ENCODE measurements around the gene RASGRF1.

Gene RASGRF1

GRCh38 chr15:79065706-79066376 lies 24.7 kb downstream of the RASGRF1 start:
- DNase-seq, result no peak

GRCh38 chr15:79065361-79065705 lies 25.2 kb downstream of the RASGRF1 start:
- no peak for DNase-seq

GRCh38 chr15:79064496-79064895 lies 26.1 kb downstream of the RASGRF1 start:
- no peak for DNase-seq

DNA sequence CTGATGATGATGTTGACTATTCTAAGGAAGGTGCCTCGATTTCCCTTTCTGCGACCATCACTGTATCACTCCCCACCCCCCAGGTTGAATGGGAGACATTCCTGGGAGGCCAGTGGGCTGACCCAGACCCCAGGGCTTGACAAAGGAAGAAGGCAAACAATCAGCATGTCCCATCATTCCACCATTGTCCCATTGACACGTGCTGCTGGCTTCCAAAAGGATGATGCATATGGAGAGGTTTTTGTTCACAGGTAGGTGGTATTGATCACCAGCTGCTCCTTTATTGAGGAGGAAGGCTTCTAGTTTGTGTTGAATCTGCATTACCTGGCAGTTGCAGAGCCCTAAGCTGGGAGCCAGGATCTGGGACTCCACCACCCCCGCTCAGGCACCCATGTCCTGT lies 30.4 kb downstream of the RASGRF1 start:
- DNase-seq, result no peak

DNA sequence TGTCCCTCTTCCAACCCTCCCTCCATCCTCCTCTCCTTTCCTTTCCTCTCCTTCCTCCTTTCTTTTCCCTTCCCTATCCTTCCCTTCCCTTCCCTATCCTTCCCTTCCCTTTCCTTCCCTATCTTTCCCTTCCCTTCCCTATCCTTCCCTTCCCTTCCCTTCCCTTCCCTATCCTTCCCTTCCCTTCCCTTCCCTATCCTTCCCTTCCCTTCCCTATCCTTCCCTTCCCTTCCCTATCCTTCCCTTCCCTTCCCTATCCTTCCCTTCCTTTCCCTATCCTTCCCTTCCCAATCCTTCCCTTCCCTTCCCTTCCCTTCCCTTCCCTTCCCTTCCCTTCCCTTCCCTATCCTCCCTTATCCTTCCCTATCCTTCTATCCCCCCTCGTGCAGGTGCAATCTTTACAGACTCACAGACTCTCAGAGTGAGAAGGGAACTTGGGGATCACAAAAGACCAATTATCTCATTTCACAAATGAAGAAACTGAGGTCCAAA lies 31.5 kb downstream of the RASGRF1 start:
- no peak for DNase-seq

GRCh38 chr15:79058260-79058850 lies 32.2 kb downstream of the RASGRF1 start:
- DNase-seq, result no peak

- DNase-seq, result no peak
Observed at GRCh38 chr15:79057050-79057449, 33.5 kb downstream of the RASGRF1 start.

DNA sequence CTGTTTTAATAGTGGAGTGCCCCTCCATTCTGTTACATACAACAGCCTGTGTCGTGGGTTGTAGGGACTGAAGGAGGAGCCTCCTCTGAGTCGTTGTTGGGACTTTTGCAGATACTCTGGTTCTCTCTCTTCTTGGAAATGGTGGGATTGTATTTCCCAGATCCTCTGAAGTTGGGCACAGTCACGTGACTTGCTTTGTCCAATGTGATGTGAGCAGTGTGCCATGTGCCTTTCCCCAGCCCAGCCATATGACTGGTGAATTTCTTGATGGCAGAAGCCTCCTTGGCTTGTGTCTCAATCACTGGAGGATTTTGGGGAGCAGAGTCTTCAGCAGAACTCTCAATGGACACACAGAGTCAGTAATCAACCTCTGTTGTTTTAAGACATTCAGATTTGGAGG lies 36.2 kb downstream of the RASGRF1 start:
- DNase-seq, result no peak

GRCh38 chr15:79053894-79054293 lies 36.7 kb downstream of the RASGRF1 start:
- DNase-seq, result no peak

DNA sequence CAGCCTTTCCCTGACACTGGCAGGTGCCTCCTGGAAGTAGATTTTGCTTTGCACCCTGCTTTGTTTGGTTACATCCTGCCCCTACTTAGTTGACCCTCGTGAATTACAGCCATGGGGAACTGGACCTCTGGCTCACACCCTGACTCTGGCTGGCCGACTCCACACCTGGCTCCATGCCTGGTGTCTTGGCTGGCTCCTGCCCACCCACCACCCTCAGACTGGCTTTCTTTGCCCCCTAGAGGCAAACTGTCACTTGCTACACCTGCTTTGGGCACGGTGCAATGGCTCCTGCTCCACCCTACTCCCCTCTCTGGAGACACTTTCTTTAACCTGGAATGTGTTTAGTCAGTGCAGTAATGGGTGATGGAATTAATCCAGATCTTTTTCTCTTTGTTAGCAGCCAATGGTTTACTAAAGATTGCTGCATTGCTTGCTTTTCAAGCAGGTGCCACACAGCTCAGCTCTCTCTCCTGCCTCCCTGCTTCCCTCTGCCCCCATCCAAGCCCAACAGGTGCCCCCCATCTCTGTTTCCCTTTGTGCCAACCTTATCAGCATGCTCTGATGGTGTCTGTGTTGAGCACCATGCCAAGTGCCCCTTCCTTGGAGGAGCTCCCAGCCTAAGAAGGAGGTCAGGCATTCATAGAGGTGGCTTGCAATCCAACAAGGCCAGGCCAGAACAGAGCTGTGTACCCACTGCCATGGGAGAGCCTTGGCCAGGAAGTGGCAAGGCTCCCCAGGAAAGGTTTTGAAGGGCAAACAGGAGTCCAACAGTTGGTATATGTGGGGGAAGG lies 38.4 kb downstream of the RASGRF1 start:
- DNase-seq, result no peak

- no peak for DNase-seq
Observed at GRCh38 chr15:79051029-79051428, 39.6 kb downstream of the RASGRF1 start.

DNA sequence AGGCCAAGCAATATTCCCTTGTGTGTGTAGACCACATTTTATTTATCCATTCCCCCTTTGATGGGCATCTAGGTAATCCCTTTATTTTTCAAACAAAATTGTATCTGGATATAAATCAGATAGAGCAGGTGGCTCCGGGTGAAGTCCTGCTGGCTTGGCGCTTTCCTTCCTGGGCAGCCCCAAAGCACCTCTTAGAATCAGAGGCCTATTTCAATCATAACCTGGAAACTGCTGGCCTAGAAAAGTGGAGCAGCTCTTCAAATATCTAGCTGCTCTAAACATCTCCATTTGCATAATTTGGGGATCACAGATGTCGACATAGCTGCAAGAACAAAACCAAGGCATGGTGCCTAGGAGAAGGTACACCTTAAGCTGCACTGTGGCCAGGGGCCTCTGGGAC lies 40.2 kb downstream of the RASGRF1 start:
- DNase-seq, result no peak

DNA sequence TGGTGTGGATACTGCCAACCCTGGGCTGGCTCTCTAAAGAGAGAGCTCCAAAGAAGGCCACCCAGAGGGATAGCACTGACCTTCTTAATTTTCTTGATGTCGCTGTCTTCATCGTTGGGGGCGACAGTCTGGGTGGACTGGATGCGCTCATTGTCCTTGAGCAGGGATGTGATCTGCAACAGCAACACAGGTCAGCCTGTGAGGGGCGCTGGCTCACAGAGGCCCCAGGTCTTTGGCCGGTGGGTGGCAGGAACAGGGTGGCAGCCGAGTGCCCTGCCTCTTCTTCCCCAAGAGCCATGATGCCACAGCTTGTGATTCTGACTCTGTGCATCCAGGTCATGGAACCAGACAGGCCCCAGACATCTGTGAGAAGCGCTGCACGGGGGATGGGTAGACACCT lies 41.2 kb downstream of the RASGRF1 start:
- no peak for DNase-seq

DNA sequence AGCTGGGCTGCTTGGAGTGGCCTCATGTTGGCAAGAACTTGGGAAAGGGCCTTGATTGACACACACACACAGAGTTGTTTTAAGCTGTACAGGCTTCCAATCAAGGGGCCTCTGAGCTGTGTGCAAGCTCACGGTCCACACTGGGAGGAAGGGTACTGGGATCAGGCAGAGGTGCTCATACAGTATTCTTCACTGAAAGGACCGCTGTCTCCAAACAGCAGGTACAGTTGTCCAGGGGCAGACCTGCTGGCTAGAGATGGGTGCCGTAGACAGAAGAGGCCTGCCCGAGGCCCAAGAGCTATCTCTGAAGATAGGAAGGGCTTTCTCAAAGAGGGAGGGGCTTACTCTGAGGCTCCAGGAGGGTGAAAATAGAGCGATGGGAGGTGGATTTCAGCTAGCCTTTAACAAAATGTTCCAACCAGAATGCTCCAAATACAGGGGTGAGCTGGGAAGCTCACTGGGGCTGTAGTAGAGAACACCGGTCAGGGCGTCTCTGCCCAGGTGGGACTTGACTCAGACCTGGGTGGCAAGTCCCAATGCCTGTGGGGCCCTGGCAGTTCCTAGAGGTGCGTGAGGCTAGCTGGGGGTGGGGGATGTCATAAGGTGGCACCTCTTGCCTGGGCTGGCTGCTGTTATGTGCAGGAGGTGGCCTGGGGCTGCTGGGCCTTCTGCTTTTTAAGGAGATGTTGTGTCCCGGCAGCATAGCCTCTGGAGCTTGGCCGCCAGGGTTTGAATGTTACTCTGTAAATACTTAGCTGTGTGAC lies 42.7 kb downstream of the RASGRF1 start:
- DNase-seq, result no peak

- DNase-seq, result no peak
Observed at GRCh38 chr15:79046691-79047404, 43.7 kb downstream of the RASGRF1 start.

DNA sequence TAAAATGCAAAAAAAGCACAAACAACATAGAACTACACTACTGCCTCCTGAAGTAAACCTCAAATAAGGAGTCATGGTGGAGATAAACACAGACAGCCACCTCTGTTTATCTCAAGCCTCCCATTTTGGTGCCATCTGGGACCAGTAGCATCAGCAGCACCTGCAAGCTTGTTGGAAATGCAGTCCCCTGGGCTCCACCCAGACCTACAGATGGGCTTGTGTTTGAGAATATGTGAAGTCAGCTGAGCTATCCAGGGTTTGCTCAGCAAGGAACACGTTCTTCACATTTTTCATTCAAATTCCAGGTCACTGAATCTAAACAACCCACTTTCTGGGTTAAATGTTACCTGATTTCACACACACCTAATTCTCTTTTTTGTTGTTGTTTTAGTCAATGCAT lies 45.5 kb downstream of the RASGRF1 start:
- DNase-seq, result no peak

DNA sequence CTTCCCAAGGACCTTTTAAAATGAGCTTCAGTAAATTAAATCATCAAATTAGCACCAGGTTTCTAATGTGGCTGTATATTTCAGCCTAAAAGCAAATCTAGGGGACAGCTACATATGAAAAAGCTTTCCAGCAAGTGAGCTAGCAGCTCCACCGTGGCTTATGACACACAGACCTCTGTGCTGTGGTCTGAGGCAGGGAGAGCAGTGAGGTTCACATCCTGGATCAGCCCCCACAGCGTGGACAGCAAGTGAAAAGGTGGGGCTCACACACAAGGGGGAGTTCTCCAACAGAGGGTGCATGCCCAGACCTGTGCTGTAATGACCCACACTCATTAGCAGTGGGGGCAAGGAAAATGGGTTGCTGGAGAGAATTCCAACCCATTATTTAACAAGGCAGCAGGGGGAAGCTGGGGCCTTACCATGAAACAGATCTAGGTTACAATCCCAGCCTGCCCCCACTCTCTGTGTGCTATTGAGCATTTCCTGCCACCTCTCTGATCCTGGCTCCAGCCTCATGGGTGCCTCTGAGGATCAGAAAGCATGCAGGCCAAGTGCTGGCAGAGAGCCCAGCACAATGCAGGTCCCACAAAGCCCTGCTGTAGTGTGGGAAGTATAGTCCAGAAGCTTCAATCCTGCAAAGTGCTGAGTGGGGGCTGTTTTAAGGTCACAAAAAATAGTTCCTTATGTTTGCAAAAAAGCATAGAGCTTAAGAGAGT lies 48.2 kb downstream of the RASGRF1 start:
- no peak for DNase-seq

DNA sequence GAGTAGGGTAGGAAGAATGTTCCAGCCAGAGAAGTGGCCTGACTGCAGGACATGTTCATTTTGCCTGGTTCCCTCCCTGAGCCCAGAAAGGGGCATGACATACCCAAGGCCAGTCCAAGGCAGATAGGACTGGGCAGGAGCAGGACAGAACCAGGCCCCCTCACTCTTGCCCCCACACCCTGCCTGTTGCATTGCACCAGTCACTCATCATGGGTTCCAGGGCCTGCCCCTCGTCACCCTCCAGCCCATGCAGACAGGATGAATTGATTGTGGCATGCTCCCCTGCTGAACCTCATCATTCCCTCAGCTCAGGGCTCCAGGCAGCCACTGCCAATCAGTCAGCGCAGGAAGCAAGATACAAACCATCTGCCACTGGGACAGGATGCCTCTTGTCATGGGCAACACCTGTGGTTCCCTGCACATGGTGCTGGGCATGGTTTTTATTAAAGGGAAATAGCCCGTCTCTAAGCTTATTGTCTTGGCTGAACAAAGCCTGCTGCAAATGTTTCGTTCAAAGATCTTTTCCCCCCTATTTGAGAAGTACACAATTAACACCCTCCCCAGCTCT lies 48.9 kb downstream of the RASGRF1 start:
- DNase-seq, result no peak

DNA sequence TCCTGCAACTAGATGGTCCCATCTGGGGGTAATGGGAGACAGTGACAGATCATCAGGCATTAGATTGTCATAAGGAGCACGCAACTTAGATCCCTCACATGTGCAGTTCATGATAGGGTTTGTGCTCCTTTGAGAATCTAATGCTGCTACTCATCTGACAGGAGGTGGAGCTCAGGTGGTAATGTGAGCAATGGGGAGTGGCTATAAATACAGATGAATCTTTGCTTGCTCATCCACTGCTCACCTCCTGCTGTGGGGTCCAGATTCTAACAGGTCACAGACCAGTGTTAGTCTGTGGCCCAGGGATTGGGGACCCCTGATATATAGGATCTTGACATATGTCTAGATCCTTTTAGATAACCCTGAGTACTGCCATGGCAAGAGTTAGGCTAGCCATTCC lies 52.7 kb downstream of the RASGRF1 start:
- DNase-seq, result no peak

DNA sequence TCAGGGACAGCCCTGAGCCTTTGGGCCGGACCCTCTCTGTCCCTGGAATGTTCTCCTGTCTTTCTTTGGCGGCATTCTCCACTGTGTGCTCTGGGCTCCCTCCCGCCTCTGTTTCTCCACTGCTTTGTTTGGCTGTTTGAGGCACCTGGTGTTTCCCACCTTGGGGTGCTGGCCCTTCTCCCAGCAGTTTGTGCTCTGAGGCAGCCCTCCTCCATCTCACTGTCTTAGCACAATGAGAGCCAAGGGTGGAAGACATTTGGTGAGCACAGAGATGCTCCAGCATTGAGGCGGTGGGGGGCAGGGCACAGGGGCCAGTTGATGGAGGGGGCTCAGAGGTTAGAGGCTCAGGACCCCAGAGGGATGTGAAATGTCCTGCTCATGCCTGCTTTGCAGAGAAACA lies 54.3 kb downstream of the RASGRF1 start:
- DNase-seq, result no peak

DNA sequence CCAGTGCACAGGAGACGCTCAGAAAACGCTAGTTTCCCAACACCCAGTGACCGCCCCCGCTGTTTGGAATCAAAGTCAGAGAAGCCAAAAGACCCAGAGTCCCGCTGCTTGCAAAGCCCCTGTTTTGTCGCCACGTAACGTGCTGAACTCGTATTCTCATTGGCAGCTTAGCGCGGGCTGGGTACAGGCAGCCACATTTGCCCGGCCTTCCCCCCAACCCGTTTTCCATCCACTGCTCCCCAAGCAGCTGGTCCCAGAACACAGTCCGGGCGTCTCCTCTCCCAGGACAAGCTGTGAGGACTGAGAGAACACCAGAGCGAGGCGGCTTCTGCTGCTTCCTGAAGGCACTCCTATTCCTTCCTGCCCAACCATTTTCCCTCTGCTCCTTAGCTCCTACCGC lies 54.8 kb downstream of the RASGRF1 start:
- no peak for DNase-seq

GRCh38 chr15:79035111-79035601 lies 55.4 kb downstream of the RASGRF1 start:
- no peak for DNase-seq

All from stimulated activated naive CD4-positive, alpha-beta T cell treated with Interleukin-2 at 50 U/mL for 16 hours (primary cell).